Left lung (tissue), 10 donors: ENCODE data around the gene GPR152. TPM values are rescaled to one million over a fixed set of nuclear protein-coding genes. Genes with fewer than 3 reads are reported as not detected.

Experiments used
- ATAC-seq: fragments of 200-7000 bp; cut with Tn5 transposase; one replicate; pipeline ENCODE4 v1.9.1; 2020; ENCODE audit warnings: moderate library complexity
- DNase-seq, 4 donors: peaks; one replicate each; pipeline ENCODE4 v3.0.0-alpha.2; 2013 to 2020
- H3K27ac ChIP-seq, 2 donors: fragments of 200-600 bp; sonication (generic) in 1 of 2; one replicate each; pipeline versions ENCODE4 v1.5.0 to v1.8.0; 2020 to 2021
- H3K27me3 ChIP-seq, 2 donors: fragments of 200-600 bp; sonication (generic) in 1 of 2; one replicate each; pipeline versions ENCODE4 v1.5.0 to v1.8.0; 2020 to 2021
- H3K36me3 ChIP-seq, 2 donors: fragments of 200-600 bp; sonication (generic) in 1 of 2; one replicate each; pipeline versions ENCODE4 v1.5.0 to v1.8.0; 2020 to 2021
- H3K4me1 ChIP-seq, 2 donors: fragments of 200-600 bp; one replicate each; pipeline ENCODE4 v1.8.0; 2021
- H3K4me3 ChIP-seq, 2 donors: fragments of 200-600 bp; sonication (generic) in 1 of 2; one replicate each; pipeline versions ENCODE4 v1.5.0 to v1.8.0; 2020 to 2021; ENCODE audit warnings: mild to moderate bottlenecking in 1 of 2
- H3K9me3 ChIP-seq, 2 donors: fragments of 200-600 bp; sonication (generic) in 1 of 2; one replicate each; pipeline versions ENCODE4 v1.5.0 to v1.8.0; 2020 to 2021
- intact Hi-C, 2 donors: fragments of 100-400 bp; cut with DNase I; formaldehyde crosslinking; loops; one replicate each; pipeline versions ENCODE4 v1.11.2 to v1.14.2; 2022
- polyA plus RNA-seq, 6 donors: library from polyadenylated mRNA; unstranded; fragments of 120-200 nt; gene quantifications; one replicate each; pipeline ENCODE4 v1.2.1, GENCODE V29; 2013; ENCODE audit not compliant: insufficient read length in 6 of 6
- total RNA-seq, 2 donors: library from RNA; stranded (reverse); fragmentation: NEBNext Ultra II Directional; extraction: Animal tissue kit (Norgen Biotek cat#: 25700); gene quantifications; one replicate each; pipeline ENCODE4 v1.2.1, GENCODE V29; 2021
- TF ChIP-seq, protein P1 (sequence below), 2 donors: fragments of 200-600 bp; sonication (generic) in 1 of 2; IDR thresholded peaks; one replicate each; pipeline versions ENCODE4 v1.5.0 to v1.8.0; 2021; ENCODE audit warnings: antibody characterized with exemption in 2 of 2
- donor health status: DM: no; HTN: yes; CAD: no.
- donor health status: DM: no; HTN: no; CAD: no.

The GPR152 gene
- total and polyA plus RNA-seq, 8 donors, result not detected

DNA sequence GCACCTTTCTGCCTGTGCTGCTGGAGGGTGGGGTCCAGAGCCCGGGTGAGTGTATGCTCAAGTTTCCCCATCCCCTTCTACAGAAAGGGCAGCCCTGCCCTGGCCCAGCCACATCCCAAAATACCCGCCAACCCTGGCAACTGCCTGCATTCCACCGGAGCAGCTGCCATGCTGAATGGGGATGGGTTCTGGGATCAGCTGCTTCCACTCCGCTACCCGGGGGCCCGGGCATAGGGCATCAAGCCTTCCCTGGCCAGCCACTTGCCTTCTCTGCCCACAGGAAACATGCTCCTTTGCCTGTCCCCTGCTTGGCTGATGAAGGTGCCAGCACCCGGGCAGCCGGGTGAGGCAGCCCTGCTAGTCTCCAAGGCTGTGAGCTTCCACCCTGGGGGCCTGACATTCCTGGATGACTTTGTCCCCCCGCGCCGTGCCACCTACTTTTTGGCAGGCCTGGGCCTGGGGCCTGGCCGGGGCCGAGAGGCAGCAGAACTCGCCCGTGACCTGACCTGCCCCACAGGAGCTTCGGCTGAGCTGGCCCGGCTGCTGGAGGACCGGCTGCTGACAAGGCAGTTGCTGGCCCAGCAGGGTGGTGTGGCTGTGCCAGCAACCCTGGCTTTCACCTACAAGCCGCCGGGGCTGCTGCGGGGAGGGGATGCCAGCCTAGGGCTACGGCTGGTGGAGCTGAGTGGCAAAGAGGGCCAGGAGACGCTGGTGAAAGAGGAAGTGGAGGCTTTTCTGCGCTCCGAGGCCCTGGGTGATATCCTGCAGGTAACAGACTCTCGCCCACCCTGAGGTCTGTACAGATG is 33.9 kb downstream of the GPR152 start:
- Histone ChIP-seq H3K36me3 (no peaks in the 10 kb centered on the region), H3K4me1 (peaks cover 16 to 56% of the 10 kb centered on the region in 2 donors), H3K27me3 (peaks cover 0 to 37% of the 10 kb centered on the region in 2 donors), H3K9me3 (no peaks in the 10 kb centered on the region), H3K4me3 (no peak overlapping the region), H3K27ac (no peak overlapping the region)
- ATAC-seq (no peak), DNase-seq (peak in 1 of 4 donors; percentile 83)
- intact Hi-C loops, result no loop called here
- TF ChIP-seq, protein P1, sequence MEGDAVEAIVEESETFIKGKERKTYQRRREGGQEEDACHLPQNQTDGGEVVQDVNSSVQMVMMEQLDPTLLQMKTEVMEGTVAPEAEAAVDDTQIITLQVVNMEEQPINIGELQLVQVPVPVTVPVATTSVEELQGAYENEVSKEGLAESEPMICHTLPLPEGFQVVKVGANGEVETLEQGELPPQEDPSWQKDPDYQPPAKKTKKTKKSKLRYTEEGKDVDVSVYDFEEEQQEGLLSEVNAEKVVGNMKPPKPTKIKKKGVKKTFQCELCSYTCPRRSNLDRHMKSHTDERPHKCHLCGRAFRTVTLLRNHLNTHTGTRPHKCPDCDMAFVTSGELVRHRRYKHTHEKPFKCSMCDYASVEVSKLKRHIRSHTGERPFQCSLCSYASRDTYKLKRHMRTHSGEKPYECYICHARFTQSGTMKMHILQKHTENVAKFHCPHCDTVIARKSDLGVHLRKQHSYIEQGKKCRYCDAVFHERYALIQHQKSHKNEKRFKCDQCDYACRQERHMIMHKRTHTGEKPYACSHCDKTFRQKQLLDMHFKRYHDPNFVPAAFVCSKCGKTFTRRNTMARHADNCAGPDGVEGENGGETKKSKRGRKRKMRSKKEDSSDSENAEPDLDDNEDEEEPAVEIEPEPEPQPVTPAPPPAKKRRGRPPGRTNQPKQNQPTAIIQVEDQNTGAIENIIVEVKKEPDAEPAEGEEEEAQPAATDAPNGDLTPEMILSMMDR (IDR thresholded peaks at IDR 0.05), result no peak

DNA sequence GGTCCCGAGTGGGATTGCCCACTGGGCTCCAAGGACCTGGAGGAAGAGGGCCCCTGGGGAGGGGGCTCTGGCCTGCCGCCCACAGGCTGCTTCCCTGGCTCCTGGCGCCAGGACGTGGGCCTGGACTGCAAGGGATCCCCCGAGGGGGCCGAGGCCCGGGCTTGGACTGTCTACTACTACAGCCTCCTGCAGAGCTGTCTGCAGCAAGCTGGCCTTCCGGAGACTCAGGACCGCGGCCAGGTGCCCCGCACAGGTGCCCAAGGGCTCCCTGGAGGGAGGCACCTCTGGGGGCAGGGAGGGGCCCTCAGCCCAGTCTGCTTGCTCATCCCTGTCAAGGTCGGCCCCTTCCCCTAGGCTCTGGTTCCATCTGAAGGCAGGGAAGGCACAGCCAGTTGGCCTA is 35.1 kb downstream of the GPR152 start:
- no peaks in the 10 kb centered on the region for H3K36me3 ChIP-seq
- H3K9me3 ChIP-seq, result no peaks in the 10 kb centered on the region
- TF ChIP-seq, protein P1 (IDR thresholded peaks at IDR 0.05), result no peak
- no peak overlapping the region for H3K4me3 ChIP-seq
- intact Hi-C loops, result no loop called here
- H3K27me3 ChIP-seq, result peaks cover 0 to 37% of the 10 kb centered on the region in 2 donors
- DNase-seq, result no peak
- no peak for ATAC-seq
- H3K4me1 ChIP-seq, result peaks cover 16 to 56% of the 10 kb centered on the region in 2 donors
- peak overlapping the region in 1 of 2 donors; percentile 8 for H3K27ac ChIP-seq

DNA sequence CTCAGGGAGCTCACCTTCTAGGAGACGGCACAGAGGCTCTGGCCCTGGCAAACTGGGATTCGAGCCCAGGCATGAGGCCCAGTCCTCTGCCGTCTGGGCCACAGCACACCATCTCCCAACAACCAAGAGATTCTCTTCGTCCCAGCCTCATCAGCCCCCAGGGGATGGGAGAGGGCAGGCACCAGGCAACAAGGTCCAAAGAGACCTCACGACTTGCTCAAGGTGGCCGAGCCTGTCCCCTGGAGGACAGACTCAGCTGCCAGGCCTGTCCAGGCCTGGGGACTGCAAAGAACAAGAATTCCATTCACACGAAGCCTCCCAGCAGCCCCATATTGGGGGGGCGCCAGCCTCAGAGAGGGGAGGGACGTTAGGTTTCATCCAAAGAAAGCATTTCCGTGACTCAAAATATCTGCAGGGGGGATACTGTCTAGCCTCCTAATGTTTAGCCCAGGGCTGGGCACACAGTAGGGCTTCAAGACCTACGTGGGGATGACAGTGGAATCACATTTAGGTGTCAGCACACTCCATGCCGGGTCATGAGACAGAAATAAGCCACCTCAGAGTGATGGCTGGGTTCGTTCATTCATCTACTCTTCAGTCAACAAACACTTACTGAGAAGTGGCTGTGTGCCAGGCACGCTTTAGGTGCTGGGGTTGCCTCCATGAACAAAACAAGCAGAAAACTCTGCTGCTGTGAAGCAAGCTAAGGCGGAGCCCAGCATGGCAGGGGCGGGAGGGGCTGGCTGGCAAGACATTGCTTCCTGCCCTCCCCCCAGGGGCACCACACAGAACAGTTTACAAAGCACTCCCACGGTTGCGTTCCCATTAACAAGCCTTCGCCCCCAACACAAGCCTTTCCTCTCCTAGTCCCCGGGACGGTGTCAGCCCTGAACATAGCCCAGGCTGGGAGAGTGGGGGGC is 35.9 kb downstream of the GPR152 start:
- Histone ChIP-seq H3K4me3 (no peak overlapping the region), H3K27ac (peak overlapping the region in 1 of 2 donors; percentile 8), H3K4me1 (peaks cover 16 to 56% of the 10 kb centered on the region in 2 donors), H3K27me3 (peaks cover 0 to 37% of the 10 kb centered on the region in 2 donors), H3K36me3 (no peaks in the 10 kb centered on the region), H3K9me3 (no peaks in the 10 kb centered on the region)
- DNase-seq (peak in 1 of 4 donors; percentile 68), ATAC-seq (no peak)
- intact Hi-C loops, result no loop called here
- TF ChIP-seq, protein P1 (IDR thresholded peaks at IDR 0.05), result no peak

DNA sequence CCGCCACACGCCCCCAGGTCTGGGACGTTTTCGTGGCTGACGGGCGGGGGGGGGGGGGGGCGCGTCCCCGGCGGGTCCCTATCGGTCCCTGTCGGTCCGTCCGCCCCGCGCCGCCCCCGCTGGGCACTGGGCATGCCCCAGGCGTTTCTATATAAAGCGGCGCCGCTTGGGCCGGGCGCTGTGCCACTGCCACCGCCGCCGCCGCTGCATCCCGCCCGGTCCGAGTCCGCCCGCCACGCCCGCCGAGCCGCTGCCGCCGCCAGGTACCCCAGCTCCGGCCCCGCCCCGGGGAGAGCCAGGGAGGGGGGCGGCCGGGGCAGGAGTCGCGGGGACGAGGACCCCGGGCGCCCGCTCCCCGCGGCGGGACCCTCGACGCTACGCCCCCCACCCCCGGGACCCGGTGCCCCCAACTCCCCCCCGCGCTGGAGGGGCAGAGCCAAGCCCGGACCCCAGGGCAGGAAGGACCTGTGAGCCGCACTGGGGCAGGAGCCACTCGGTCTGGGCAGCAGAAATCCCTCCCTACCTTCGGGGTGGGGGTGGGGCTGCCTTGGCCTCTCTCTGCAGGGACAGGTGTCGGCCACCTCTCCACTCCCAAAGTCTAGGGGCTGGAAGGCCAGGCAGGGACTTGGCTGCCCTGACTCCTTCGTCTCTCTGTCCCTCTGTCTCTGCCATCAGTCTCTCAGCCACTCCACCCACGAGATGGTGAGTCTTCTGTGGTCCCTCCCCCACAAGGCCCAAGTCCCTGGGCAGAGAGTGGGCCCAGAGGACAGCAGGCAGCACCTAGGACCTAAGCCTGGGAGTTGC is 36.8 kb downstream of the GPR152 start, which contains the start of gene CARNS1:
CARNS1 (plus strand) TSS at position 178 of the 804 bp plus-strand sequence; CDS start at position 700, 522 bp downstream.
- Histone ChIP-seq H3K4me1 (peaks cover 16 to 51% of the 10 kb centered on the region in 2 donors), H3K36me3 (no peaks in the 10 kb centered on the region), H3K4me3 (no peak within 1 kb of the TSS), H3K27ac (no peak within 1 kb of the TSS), H3K27me3 (peaks cover 0 to 40% of the 10 kb centered on the region in 2 donors), H3K9me3 (no peaks in the 10 kb centered on the region)
- ATAC-seq (peak; percentile 4), DNase-seq (peak in 1 of 4 donors; percentile 80)
- intact Hi-C loops, result no loop called here
- TF ChIP-seq, protein P1 (IDR thresholded peaks at IDR 0.05), result no peak
